GM21526 (cell line): Measurements from ENCODE around the gene SPINK1.
"Not testable (repeated sequence)": the region's sequence is repeated elsewhere in the genome, so short reads cannot be mapped to it uniquely, and the experiment has no call there.

ENCODE experiments used
- ATAC-seq: cut with Tn5 transposase; IDR thresholded peaks from one replicate; pipeline ENCODE4 v1.9.1; 2021; ENCODE audit warnings: moderate library complexity; ENCODE audit not compliant: unreplicated experiment, low FRiP score

The SPINK1 gene

GRCh38 chr5:147854894-147855773, 23.7 kb upstream of the SPINK1 start:
- no peak for ATAC-seq

GRCh38 chr5:147854331-147854730, 22.9 kb upstream of the SPINK1 start:
- ATAC-seq = no peak

- no peak for ATAC-seq
These were observed 22.0 kb upstream of the SPINK1 start for GRCh38 chr5:147853372-147853987.

- ATAC-seq = no peak
These were observed 20.9 kb upstream of the SPINK1 start for GRCh38 chr5:147852365-147852764.

- no peak for ATAC-seq
These were observed 20.1 kb upstream of the SPINK1 start for GRCh38 chr5:147851578-147851977.

GRCh38 chr5:147849226-147849625, 17.8 kb upstream of the SPINK1 start:
- no peak for ATAC-seq

GRCh38 chr5:147845618-147846017, 14.1 kb upstream of the SPINK1 start:
- no peak for ATAC-seq

GRCh38 chr5:147844846-147845245, 13.4 kb upstream of the SPINK1 start:
- no peak for ATAC-seq

GRCh38 chr5:147842869-147843268, 11.4 kb upstream of the SPINK1 start:
- no peak for ATAC-seq

GRCh38 chr5:147836439-147836838, 5.0 kb upstream of the SPINK1 start:
- ATAC-seq = no peak

- no peak for ATAC-seq
These were observed 3.9 kb upstream of the SPINK1 start for GRCh38 chr5:147835386-147835798.

GRCh38 chr5:147832541-147832940, 1.1 kb upstream of the SPINK1 start:
- no peak for ATAC-seq

GRCh38 chr5:147830035-147830434, 1.4 kb downstream of the SPINK1 start:
- no peak for ATAC-seq

GRCh38 chr5:147827017-147827416, 4.5 kb downstream of the SPINK1 start:
- ATAC-seq = not testable (repeated sequence)

- no peak for ATAC-seq
These were observed 5.1 kb downstream of the SPINK1 start for GRCh38 chr5:147826361-147826760.

- peak; percentile 98 for ATAC-seq
These were observed 8.6 kb downstream of the SPINK1 start for GRCh38 chr5:147822686-147823491.

GRCh38 chr5:147822222-147822621, 9.2 kb downstream of the SPINK1 start:
- ATAC-seq = not testable (repeated sequence)

GRCh38 chr5:147821766-147822165, 9.7 kb downstream of the SPINK1 start:
- no peak for ATAC-seq

GRCh38 chr5:147819261-147819770, 12.2 kb downstream of the SPINK1 start:
- no peak for ATAC-seq

GRCh38 chr5:147818290-147818689, 13.2 kb downstream of the SPINK1 start:
- no peak for ATAC-seq

- no peak for ATAC-seq
These were observed 17.8 kb downstream of the SPINK1 start for GRCh38 chr5:147813696-147814095.
